Left cardiac atrium (tissue), 4 donors: ENCODE results near the gene ARF3. TPM values are rescaled to one million over a fixed set of nuclear protein-coding genes. Genes with fewer than 3 reads are reported as not detected.

ENCODE experiments used
- ATAC-seq, 2 donors: fragments of 200-7000 bp; cut with Tn5 transposase; one replicate each; pipeline ENCODE4 v1.9.1; 2020; ENCODE audit warnings: mild to moderate bottlenecking in 2 of 2, moderate library complexity in 2 of 2
- DNase-seq: peaks from one replicate; pipeline ENCODE4 v3.0.0-alpha.2; 2020
- intact Hi-C, 2 donors: fragments of 100-400 bp; cut with DNase I; formaldehyde crosslinking; loops; one replicate each; pipeline versions ENCODE4 v1.14.1 to v1.15.1; 2022 to 2023
- long read RNA-seq: library from polyadenylated mRNA; unstranded; transcript quantifications from one replicate; pipeline ENCODE4 v2.0.0, GENCODE V29; 2021
- total RNA-seq, 2 donors: library from RNA; stranded (reverse); fragmentation: NEBNext Ultra II Directional; extraction: Animal tissue kit (Norgen Biotek cat#: 25700); gene quantifications; one replicate each; pipeline ENCODE4 v1.2.1, GENCODE V29; 2021
- donor health status: DM: no; HTN: yes; CAD: no.
- donor health status: DM: no; HTN: yes; CAD: no; lungs with severe emphysema.
- donor health status: DM: yes; HTN: yes; CAD: no.
- donor health status: Dilated cardiomyopathy.

The ARF3 gene
- 10 to 100 TPM; 72.2 to 90.5 TPM for total RNA-seq
- long read RNA-seq, full-length matches to known transcripts = 9 of 20 reads
- long read RNA-seq, partial matches to known transcripts = 0 of 20 reads
- long read RNA-seq, other reads (novel, unspliced or antisense) = 11 of 20 reads

- intact Hi-C loops = no loop called here
- DNase-seq = peak; percentile 96
- ATAC-seq = peak; percentile 96 to 97
Measured at GRCh38 chr12:48957141-48958048, at the start of gene ARF3. ARF3 (minus strand) TSS chr12:48957487; CDS start chr12:48941095, 16,392 bp downstream.

- ATAC-seq (no peak), DNase-seq (no peak)
- intact Hi-C loops = no loop called here
Measured at GRCh38 chr12:49000346-49000745, 43.1 kb upstream of the ARF3 start.

DNA sequence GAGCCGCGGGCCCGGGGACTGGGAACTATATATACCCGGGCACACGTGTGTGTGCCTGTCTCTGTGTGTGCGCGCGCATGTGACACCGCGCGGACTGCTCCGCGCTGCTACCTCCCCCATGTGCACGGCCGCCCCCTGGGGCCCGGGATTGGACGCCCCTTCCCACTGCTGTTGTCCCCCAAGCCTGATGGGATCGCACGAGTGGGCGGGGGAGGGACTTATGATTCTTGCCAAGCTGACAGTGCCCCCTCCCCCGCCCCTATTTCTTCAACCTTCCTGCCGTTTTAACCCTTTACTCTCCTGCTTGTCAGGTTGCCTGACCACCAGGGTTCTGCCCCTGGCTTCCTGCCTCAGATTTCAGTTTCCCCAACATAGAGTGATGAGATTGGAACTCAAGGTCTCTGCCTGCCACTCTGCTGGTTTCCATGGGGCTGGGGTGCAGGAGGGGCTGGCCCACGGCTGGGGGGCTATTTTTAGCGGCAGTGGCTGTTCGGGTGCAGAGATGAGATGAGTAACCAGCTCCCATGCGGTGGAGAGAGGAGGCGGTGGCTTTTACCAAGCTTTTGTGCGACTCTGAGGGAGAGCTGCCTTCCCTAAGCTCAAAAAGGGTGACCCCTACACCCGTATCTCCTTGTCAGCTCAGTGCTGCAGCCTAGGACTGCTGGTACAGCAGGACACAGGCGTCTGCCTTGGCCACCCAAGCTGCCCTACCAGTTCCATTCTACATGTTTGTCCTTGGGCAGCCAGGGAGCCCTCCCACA is 42.3 kb upstream of the ARF3 start, which contains the start of gene DDN:
Gene DDN, minus strand, starts transcription at position 5 of the 761 bp plus-strand sequence. CDS start 88 bp downstream, outside the sequence.
- peak; percentile 56 for DNase-seq
- intact Hi-C loops = loop anchor here (5.0 to 10.0 kb wide), 2 partner anchors 145 to 147 kb away; partner anchors contain the start of gene DDX23 (in 2 of the 2)
- ATAC-seq = peak; percentile 9 to 38

DNA sequence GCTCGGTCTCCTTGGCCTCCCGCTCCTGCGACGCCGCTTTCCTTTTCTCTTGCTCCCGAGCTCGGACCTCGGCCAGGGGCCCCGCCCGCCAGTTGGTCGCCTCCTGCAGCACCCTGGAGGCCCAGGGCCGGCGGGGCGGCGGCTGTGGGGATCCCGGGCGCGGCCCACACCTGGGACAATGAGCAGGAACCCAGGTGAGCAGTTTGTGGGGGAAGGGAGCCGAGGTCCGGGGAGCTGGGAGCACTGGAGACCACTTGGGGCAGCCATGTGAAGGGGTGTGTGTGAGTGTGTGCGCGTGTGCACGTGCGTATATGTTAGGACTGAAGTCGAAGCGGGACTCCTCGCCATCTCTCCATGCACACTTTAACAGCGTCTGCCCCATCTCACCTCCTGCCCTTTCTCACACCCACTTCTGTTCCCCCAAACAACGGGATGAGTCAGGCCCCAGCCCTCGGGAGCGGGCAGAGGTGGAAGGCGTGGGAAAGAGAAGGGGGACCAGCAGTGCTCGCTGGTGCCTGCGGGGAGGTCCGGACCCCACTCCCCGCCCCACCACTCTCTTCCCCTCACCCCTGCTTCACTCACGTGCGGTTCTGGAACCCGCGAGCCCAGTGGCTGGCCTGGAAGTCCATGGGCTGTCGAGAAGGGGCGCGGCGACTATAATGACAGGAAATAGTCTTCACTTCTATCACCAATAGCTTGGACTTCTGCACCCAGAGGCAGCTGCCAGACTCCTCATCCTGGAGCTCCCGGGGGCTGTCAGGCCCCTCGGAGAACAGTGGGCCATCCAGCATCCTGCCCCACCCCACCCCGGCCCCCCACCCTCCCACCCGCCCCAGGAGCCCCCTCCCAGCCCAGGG is 41.4 kb upstream of the ARF3 start:
- peak; percentile 39 for DNase-seq
- intact Hi-C loops = loop anchor here (5.0 to 10.0 kb wide), 2 partner anchors 144 to 146 kb away; partner anchors contain the start of gene DDX23 (in 2 of the 2)
- peak in 1 of 2 donors; percentile 2 for ATAC-seq

DNA sequence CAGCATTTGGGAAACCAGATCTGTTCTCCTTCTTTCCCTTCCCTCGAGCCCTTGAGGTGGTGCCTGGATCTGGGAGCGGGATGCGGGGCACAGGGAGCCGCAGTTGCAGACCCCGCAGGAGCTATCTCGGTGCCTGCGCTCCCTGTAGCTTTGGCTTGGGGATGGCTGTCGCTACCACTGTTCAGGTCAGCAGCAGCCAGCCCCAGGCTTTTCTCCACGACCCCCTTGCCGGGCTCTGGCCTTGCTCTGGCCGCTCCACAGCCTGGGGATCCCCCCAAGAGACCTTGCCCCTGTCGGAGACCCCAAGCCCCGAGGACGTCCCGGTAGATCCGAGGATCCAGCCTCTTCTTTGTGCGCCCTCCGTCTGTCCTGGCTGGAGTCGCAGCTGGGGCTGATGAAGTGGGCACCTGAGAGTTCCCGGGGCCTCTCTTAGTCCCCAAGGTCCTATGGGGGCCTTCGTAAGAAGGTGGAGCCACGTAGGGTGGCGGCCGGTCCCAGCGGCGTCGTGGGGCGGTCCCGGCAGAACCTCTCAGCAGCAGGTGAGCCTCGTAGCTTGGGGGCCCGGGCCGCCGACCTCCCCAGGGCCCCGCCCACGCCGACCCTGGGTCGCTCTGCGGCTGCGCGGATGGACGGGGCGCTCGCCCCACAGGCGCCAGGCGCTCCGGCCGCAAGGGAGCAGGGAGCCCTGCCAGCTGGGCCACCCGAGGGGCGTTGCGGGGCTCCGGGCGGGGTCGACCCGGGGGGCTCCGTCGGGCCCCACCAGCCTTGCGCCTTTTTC is 40.6 kb upstream of the ARF3 start:
- DNase-seq = peak; percentile 32

GRCh38 chr12:48996794-48997718 is 39.8 kb upstream of the ARF3 start:
- intact Hi-C loops = loop anchor here (5.0 to 10.0 kb wide), 2 partner anchors 142 to 145 kb away; partner anchors contain the start of gene DDX23 (in 2 of the 2)
- ATAC-seq (peak; percentile 62 to 73), DNase-seq (peak; percentile 88)

More for the DNA sequence above, 40.6 kb upstream of the ARF3 start:
- ATAC-seq = peak; percentile 9 to 27
- intact Hi-C loops = loop anchor here (5.0 to 10.0 kb wide), 2 partner anchors 143 to 146 kb away; partner anchors contain the start of gene DDX23 (in 2 of the 2)

GRCh38 chr12:48995086-48995879 is 38.0 kb upstream of the ARF3 start:
- peak; percentile 75 to 79 for ATAC-seq
- intact Hi-C loops = loop anchor here (5.0 to 10.0 kb wide), 2 partner anchors 140 to 143 kb away; partner anchors contain the start of gene DDX23 (in 2 of the 2)
- DNase-seq = peak; percentile 89

DNA sequence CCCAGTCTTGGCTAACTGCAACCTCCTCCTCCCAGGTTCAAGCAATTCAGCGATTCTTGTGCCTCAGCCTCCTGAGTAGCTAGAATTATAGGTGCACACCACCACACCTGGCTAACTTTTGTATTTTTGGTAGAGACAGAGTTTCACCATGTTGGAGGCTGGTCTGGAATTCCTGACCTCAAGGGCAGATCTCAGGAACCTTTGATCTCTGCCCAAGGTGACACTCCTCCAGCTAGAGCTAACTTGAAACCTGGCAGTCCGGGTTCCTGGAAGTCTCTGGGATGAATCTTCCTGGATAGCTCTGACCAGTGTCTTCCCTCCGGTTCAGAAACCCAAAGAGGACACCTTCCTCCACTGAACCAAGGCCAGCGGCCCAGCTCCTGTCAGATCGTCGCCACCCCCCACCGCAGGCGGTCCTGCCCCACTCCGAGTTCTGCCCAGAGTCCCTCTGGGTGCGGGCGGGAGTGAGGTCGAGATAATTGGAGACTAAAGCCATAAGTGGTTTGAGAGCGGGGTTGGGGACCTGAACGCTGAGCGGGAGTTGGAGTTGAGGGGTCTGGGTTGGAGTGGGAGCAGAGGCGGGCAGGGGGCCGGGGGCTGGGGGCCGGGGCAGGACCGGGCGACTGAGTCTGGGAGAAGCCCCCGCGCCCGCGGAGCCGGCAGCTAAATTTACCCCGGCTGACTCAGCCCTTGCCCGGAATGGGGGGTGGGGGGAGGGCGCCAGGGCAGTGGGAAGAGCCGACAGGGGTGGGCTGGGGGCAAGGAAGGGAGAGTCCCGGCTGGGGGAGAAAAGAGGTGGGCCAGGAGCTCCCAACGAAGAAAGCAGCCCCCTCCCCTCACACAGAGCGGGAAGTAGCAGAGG is 37.2 kb upstream of the ARF3 start:
- intact Hi-C loops = loop anchor here (5.0 to 10.0 kb wide), 2 partner anchors 140 to 142 kb away; partner anchors contain the start of gene DDX23 (in 2 of the 2)
- DNase-seq (no peak), ATAC-seq (no peak)

GRCh38 chr12:48993787-48994186 is 36.5 kb upstream of the ARF3 start:
- intact Hi-C loops = loop anchor here in 1 of 2 donors (10.0 kb wide), 1 partner anchor 139 kb away; the partner anchor contains the start of gene DDX23
- no peak for DNase-seq
- ATAC-seq = no peak

GRCh38 chr12:48991247-48992050 is 34.2 kb upstream of the ARF3 start:
- DNase-seq = no peak
- ATAC-seq = no peak

DNA sequence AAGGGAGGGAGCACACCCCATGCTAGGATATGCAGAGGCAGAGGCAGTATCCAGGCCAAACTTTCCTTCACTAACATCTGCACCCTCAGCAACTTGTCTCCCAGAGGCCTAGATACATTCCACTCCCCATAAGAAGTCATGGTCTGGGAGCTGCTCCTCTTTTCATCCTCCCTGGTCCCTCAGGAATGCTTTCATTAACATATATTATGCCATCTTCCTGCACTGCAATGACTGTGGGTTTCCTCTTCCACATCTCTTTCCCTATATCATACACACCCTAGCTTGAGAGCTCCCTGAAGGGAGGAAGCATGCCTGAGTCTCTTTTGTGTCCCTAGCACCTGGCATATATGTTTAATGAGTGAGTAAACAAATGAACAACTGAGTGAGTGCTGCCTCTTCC is 33.3 kb upstream of the ARF3 start:
- no peak for DNase-seq
- ATAC-seq = no peak
- intact Hi-C loops = loop anchor here in 1 of 2 donors (10.0 kb wide), 1 partner anchor 136 kb away; the partner anchor contains the start of gene DDX23

More at GRCh38 chr12:48991247-48992050, 34.2 kb upstream of the ARF3 start:
- intact Hi-C loops = loop anchor here in 1 of 2 donors (10.0 kb wide), 1 partner anchor 137 kb away; the partner anchor contains the start of gene DDX23

DNA sequence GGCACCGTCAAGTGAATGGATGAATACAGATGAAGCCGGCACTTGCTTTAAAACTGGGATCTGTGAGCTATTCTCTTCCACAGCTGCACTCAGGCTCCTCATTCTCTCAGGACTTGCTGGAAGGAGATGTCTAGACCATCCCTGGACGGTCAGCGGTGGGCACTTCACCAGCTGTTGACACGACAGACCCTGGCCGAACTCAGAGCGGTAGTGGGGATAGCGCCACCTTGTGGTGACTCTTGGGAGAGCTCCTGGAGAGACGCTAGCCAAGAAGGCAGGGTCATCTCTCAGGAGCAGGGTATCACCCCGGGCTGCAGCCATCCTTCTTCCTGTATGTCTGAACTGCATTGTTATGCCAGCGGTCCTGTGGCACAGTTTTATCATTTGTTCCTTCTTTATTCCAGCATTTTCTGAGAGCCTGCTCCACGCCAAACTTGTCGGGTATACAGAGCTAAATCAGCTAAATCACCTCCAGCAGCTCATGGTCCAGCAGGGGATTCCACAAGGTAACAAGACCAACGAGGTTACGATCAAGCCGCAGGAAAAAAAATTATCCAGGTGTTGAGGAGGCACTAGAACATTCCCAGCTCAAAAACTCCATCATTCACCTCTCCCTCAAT is 30.9 kb upstream of the ARF3 start:
- intact Hi-C loops = no loop called here
- peak; percentile 35 to 68 for ATAC-seq
- DNase-seq = peak; percentile 60

- no peak for ATAC-seq
- intact Hi-C loops = no loop called here
- no peak for DNase-seq
Measured at GRCh38 chr12:48986720-48987291, 29.5 kb upstream of the ARF3 start.
